LHCN-M2 (cell line): ENCODE results near the gene CD81. TPM values are rescaled to one million over a fixed set of nuclear protein-coding genes. Genes with fewer than 3 reads are reported as not detected.

ENCODE experiments used
- total RNA-seq: library from RNA; depleted of rRNA; stranded (reverse); fragments of >200 nt; gene quantifications from 2 replicates; pipeline ENCODE4 v1.2.3, GENCODE V29; 2014; rRNA removed

CD81 gene
- total RNA-seq, 1 experiment from 2014 or later: 305 TPM

Other genes starting within 250 kb of the CD81 start
- 106 and 173 TPM in 2 replicates for gene IGF2, start 237.9 kb upstream of the CD81 start, total RNA-seq
- gene INS, start 216.1 kb upstream of the CD81 start, total RNA-seq: not detected in 2 replicates
- not detected in 2 replicates for gene TH, start 205.5 kb upstream of the CD81 start, total RNA-seq
- not detected in 2 replicates for gene ASCL2, start 106.7 kb upstream of the CD81 start, total RNA-seq
- not detected in 2 replicates for gene C11orf21, start 75.4 kb upstream of the CD81 start, total RNA-seq
- not detected in 2 replicates for gene TSPAN32, start 75.3 kb upstream of the CD81 start, total RNA-seq
- 51.6 and 61.5 TPM in 2 replicates for gene TSSC4, start 23.4 kb downstream of the CD81 start, total RNA-seq
- not detected in 2 replicates for gene TRPM5, start 67.2 kb downstream of the CD81 start, total RNA-seq
- not detected in 2 replicates for gene KCNQ1, start 67.7 kb downstream of the CD81 start, total RNA-seq